IPS-15b (cell line): Measurements from ENCODE around the gene NME4.
"Not testable (repeated sequence)": the region's sequence is repeated elsewhere in the genome, so short reads cannot be mapped to it uniquely, and the experiment has no call there.

Source experiments
- H3K27me3 ChIP-seq: one replicate; pipeline ENCODE4 v1.6.1; 2013; ENCODE audit warnings: low read length; ENCODE audit not compliant: control insufficient read depth, insufficient read depth
- H3K36me3 ChIP-seq: one replicate; pipeline ENCODE4 v1.6.1; 2013; ENCODE audit warnings: low read length; ENCODE audit not compliant: control insufficient read depth, insufficient read depth
- H3K4me1 ChIP-seq: one replicate; pipeline ENCODE4 v1.6.1; 2013; ENCODE audit warnings: mild to moderate bottlenecking, low read length; ENCODE audit not compliant: control insufficient read depth, insufficient read depth
- H3K4me3 ChIP-seq: one replicate; pipeline ENCODE4 v1.5.1; 2013; ENCODE audit warnings: low read depth, low read length
- H3K9ac ChIP-seq: one replicate; pipeline ENCODE4 v1.6.1; 2013; ENCODE audit warnings: low read depth, mild to moderate bottlenecking, low read length
- H3K9me3 ChIP-seq: one replicate; pipeline ENCODE4 v1.6.1; 2013; ENCODE audit warnings: mild to moderate bottlenecking, low read length; ENCODE audit not compliant: control insufficient read depth, insufficient read depth

NME4 gene

GRCh38 chr16:411576-412265 lies 14.7 kb downstream of the NME4 start:
- H3K4me1 ChIP-seq = no peaks in the 10 kb centered on the region
- H3K9ac ChIP-seq = no peak overlapping the region
- H3K9me3 ChIP-seq = no peaks in the 10 kb centered on the region
- no peak overlapping the region for H3K4me3 ChIP-seq
- no peaks in the 10 kb centered on the region for H3K27me3 ChIP-seq
- H3K36me3 ChIP-seq = peaks cover 19% of the 10 kb centered on the region

GRCh38 chr16:414395-415169 lies 17.6 kb downstream of the NME4 start:
- H3K4me1 ChIP-seq = no peaks in the 10 kb centered on the region
- no peak overlapping the region for H3K4me3 ChIP-seq
- H3K9me3 ChIP-seq = no peaks in the 10 kb centered on the region
- peaks cover 12% of the 10 kb centered on the region for H3K36me3 ChIP-seq
- no peaks in the 10 kb centered on the region for H3K27me3 ChIP-seq
- H3K9ac ChIP-seq = no peak overlapping the region

- H3K36me3 ChIP-seq = peaks cover 12% of the 10 kb centered on the region
- not testable (repeated sequence) for H3K9ac ChIP-seq, H3K27me3 ChIP-seq, H3K9me3 ChIP-seq, H3K4me3 ChIP-seq, H3K4me1 ChIP-seq
Measured at GRCh38 chr16:415170-415498, 18.1 kb downstream of the NME4 start.

- H3K4me3 ChIP-seq, H3K4me1 ChIP-seq, H3K36me3 ChIP-seq, H3K9ac ChIP-seq, H3K9me3 ChIP-seq: not testable (repeated sequence)
- H3K27me3 ChIP-seq = peaks cover 21% of the 10 kb centered on the region
Measured at GRCh38 chr16:422179-422578, 25.2 kb downstream of the NME4 start.

GRCh38 chr16:424033-424622 lies 27.1 kb downstream of the NME4 start:
- H3K9ac ChIP-seq = no peak overlapping the region
- no peaks in the 10 kb centered on the region for H3K9me3 ChIP-seq
- peaks cover 23% of the 10 kb centered on the region for H3K27me3 ChIP-seq
- peaks cover 2% of the 10 kb centered on the region for H3K4me1 ChIP-seq
- no peaks in the 10 kb centered on the region for H3K36me3 ChIP-seq
- H3K4me3 ChIP-seq = peak overlapping the region; percentile 76

- Histone ChIP-seq H3K27me3 (peaks cover 23% of the 10 kb centered on the region), H3K4me1 (peaks cover 2% of the 10 kb centered on the region), H3K36me3 (no peaks in the 10 kb centered on the region), H3K9ac (no peak overlapping the region), H3K4me3 (peak overlapping the region; percentile 76), H3K9me3 (no peaks in the 10 kb centered on the region)
Measured at GRCh38 chr16:424623-425081, 27.7 kb downstream of the NME4 start.

- peak within 1 kb of the TSS; percentile 24 for H3K9ac ChIP-seq
- no peaks in the 10 kb centered on the region for H3K9me3 ChIP-seq
- peak within 1 kb of the TSS; percentile 76 for H3K4me3 ChIP-seq
- H3K27me3 ChIP-seq = peaks cover 23% of the 10 kb centered on the region
- peaks cover 2% of the 10 kb centered on the region for H3K4me1 ChIP-seq
- no peaks in the 10 kb centered on the region for H3K36me3 ChIP-seq
Measured at GRCh38 chr16:425082-425718, 28.2 kb downstream of the NME4 start, which contains the start of gene RAB11FIP3. Gene RAB11FIP3 (plus strand): TSS chr16:425649. CDS start chr16:426007, 358 bp downstream.

GRCh38 chr16:425740-426114 lies 28.7 kb downstream of the NME4 start:
- Histone ChIP-seq H3K9me3 (no peaks in the 10 kb centered on the region), H3K27me3 (peaks cover 23% of the 10 kb centered on the region), H3K9ac (no peak overlapping the region), H3K4me3 (peak overlapping the region; percentile 76), H3K4me1 (peaks cover 2% of the 10 kb centered on the region), H3K36me3 (no peaks in the 10 kb centered on the region)

- H3K4me1 ChIP-seq = peaks cover 2% of the 10 kb centered on the region
- peaks cover 23% of the 10 kb centered on the region for H3K27me3 ChIP-seq
- no peaks in the 10 kb centered on the region for H3K36me3 ChIP-seq
- H3K9ac ChIP-seq = peak overlapping the region; percentile 24
- H3K9me3 ChIP-seq = no peaks in the 10 kb centered on the region
- H3K4me3 ChIP-seq = peak overlapping the region; percentile 70
Measured at GRCh38 chr16:426115-426905, 29.3 kb downstream of the NME4 start.

GRCh38 chr16:426906-427249 lies 29.9 kb downstream of the NME4 start:
- H3K4me3 ChIP-seq = peak overlapping the region; percentile 70
- peaks cover 2% of the 10 kb centered on the region for H3K4me1 ChIP-seq
- H3K9ac ChIP-seq = no peak overlapping the region
- peaks cover 23% of the 10 kb centered on the region for H3K27me3 ChIP-seq
- H3K36me3 ChIP-seq = no peaks in the 10 kb centered on the region
- H3K9me3 ChIP-seq = no peaks in the 10 kb centered on the region

- Histone ChIP-seq H3K9me3 (no peaks in the 10 kb centered on the region), H3K9ac (no peak overlapping the region), H3K4me3 (peak overlapping the region; percentile 70), H3K36me3 (no peaks in the 10 kb centered on the region), H3K27me3 (peaks cover 23% of the 10 kb centered on the region), H3K4me1 (peaks cover 2% of the 10 kb centered on the region)
Measured at GRCh38 chr16:427250-427649, 30.3 kb downstream of the NME4 start.
